GM12878 (cell line): ENCODE measurements around the gene SEC16A. TPM values are rescaled to one million over a fixed set of nuclear protein-coding genes. Genes with fewer than 3 reads are reported as not detected.

ENCODE experiments used
- ATAC-seq: fragments of 200-7000 bp; cut with Tn5 transposase; 3 replicates; pipeline ENCODE4 v1.9.1; 2020; ENCODE audit warnings: mild to moderate bottlenecking, moderate library complexity
- BruUV-seq: library from RNA; stranded (reverse); fragments of 400-500 nt; replicated peaks from 2 replicates; lab custom pipeline; 2021; lab: Mats Ljungman, UMichigan
- CTCF ChIA-PET: fragments of 300-600 bp; sonication (Branson Sonifier 250); formaldehyde crosslinking; extraction: SDS; loops from one replicate; lab custom pipeline; 2021; ENCODE audit warnings: inconsistent platforms; lab: Yijun Ruan, JAX
- POLR2A ChIA-PET: fragments of 350-600 bp; formaldehyde crosslinking; extraction: SDS; loops from one replicate; lab custom pipeline; 2021; ENCODE audit warnings: inconsistent platforms; lab: Charles Lee
- RAD21 ChIA-PET: fragments of 300-600 bp; sonication (Branson Sonifier 250); formaldehyde crosslinking; loops from one replicate; lab custom pipeline; 2023; ENCODE audit warnings: antibody characterized with exemption; ENCODE audit not compliant: unreplicated experiment; lab: Charles Lee
- SMC1A ChIA-PET: fragments of 300-600 bp; sonication (Branson Sonifier 250); formaldehyde crosslinking; loops from one replicate; lab custom pipeline; 2023; ENCODE audit not compliant: unreplicated experiment, uncharacterized antibody; lab: Charles Lee
- DNase-seq: peaks from one replicate; pipeline ENCODE4 v3.0.0-alpha.2; 2011; ENCODE audit warnings: low read depth, low spot score
- FAIRE-seq: peaks from 3 replicates; lab custom pipeline; 2011; peaks lifted over from hg19 to GRCh38; lab: Jason Lieb, UNC
- H2AFZ ChIP-seq: 2 replicates; pipeline ENCODE4 v1.6.0; 2011; ENCODE audit warnings: low read depth, low read length, control low read depth; ENCODE audit not compliant: control insufficient read depth
- H3K27ac ChIP-seq: 2 replicates; pipeline ENCODE4 v1.5.1; 2011; ENCODE audit warnings: control low read depth; ENCODE audit not compliant: control insufficient read depth, insufficient read depth
- H3K27me3 ChIP-seq, 2 experiments: replicated peaks in 1 of 2; 2 replicates each; pipeline versions ENCODE4 v1.6.0 to v1.6.1; 2011; ENCODE audit warnings: low read length in 1 of 2; ENCODE audit not compliant: control insufficient read depth in 2 of 2, insufficient read depth in 2 of 2
- H3K36me3 ChIP-seq, 2 experiments: 2 replicates each; pipeline ENCODE4 v1.5.1; 2011; ENCODE audit warnings: low read length in 1 of 2; ENCODE audit not compliant: control insufficient read depth in 2 of 2, insufficient read depth in 2 of 2
- H3K4me1 ChIP-seq: 2 replicates; pipeline ENCODE4 v1.6.1; 2011; ENCODE audit warnings: mild to moderate bottlenecking, low read length, moderate library complexity, mixed read lengths; ENCODE audit not compliant: control insufficient read depth, insufficient read depth
- H3K4me2 ChIP-seq: 2 replicates; pipeline ENCODE4 v1.6.0; 2011; ENCODE audit warnings: control low read depth; ENCODE audit not compliant: control insufficient read depth, insufficient read depth
- H3K4me3 ChIP-seq: fragments of 200-600 bp; sonication (generic); 2 replicates; pipeline ENCODE4 v1.5.1; 2016
- H3K79me2 ChIP-seq: 2 replicates; pipeline ENCODE4 v1.6.0; 2011; ENCODE audit warnings: low read length; ENCODE audit not compliant: control insufficient read depth, insufficient read depth
- H3K9ac ChIP-seq: 2 replicates; pipeline ENCODE4 v1.8.0; 2011; ENCODE audit warnings: low read length, control low read depth, mixed read lengths; ENCODE audit not compliant: control insufficient read depth, insufficient read depth
- H3K9me3 ChIP-seq: replicated peaks from 3 replicates; pipeline ENCODE4 v1.5.1; 2011; ENCODE audit warnings: mild to moderate bottlenecking, low read length; ENCODE audit not compliant: control insufficient read depth, insufficient read depth
- H4K20me1 ChIP-seq: 2 replicates; pipeline ENCODE4 v1.6.0; 2011; ENCODE audit not compliant: control insufficient read depth, insufficient read depth
- BCL3 ChIP-seq: IDR thresholded peaks from 2 replicates; pipeline ENCODE4 v1.6.1; 2011; ENCODE audit warnings: borderline replicate concordance, low read depth, mild to moderate bottlenecking, moderate library complexity, low read length; ENCODE audit not compliant: insufficient read depth, poor library complexity, severe bottlenecking
- CHD2 ChIP-seq: IDR thresholded peaks from 2 replicates; pipeline ENCODE4 v1.6.1; 2011; ENCODE audit warnings: low read depth, low read length, improper control_type of control experiment, borderline replicate concordance
- EGR1 ChIP-seq, 2 experiments: IDR thresholded peaks; 1 replicate in 1 of 2; 2 replicates in 1 of 2; pipeline ENCODE4 v1.6.1; 2011 to 2012; ENCODE audit warnings: low read depth in 2 of 2, low read length in 2 of 2, borderline replicate concordance in 1 of 2, mild to moderate bottlenecking in 1 of 2, moderate library complexity in 1 of 2
- MYC ChIP-seq: IDR thresholded peaks from 2 replicates; pipeline ENCODE4 v1.6.1; 2011; ENCODE audit warnings: mild to moderate bottlenecking, low read length, moderate library complexity, inconsistent platforms; ENCODE audit not compliant: insufficient read depth, insufficient replicate concordance, insufficient read length, severe bottlenecking
- WGBS: methylation state at CpG from one replicate; pipeline ENCODE4 v1.1.6; 2016; ENCODE audit warnings: low lambda C conversion rate; ENCODE audit not compliant: insufficient replicate concordance, insufficient coverage; ENCODE audit errors: missing lambda C conversion rate; 5-methylcytosine and 5-hydroxymethylcytosine counted together
- in situ Hi-C: fragments of 300-500 bp; cut with MboI; formaldehyde crosslinking; loops from 9 replicates; pipeline ENCODE4 v1.14.3; 2018; ENCODE audit warnings: mixed read lengths
- intact Hi-C: fragments of 100-400 bp; cut with micrococcal nuclease; formaldehyde crosslinking; loops from one replicate; pipeline ENCODE4 v1.14.2; 2022; ENCODE audit not compliant: unreplicated experiment
- polyA plus RNA-seq, 11 experiments: library from polyadenylated mRNA; depleted of rRNA in 4 of 11; unstranded in 6 of 11; stranded (reverse) in 5 of 11; fragments of >200 nt; fragmentation: Nextera tagmentation in 4 of 11; fragmentation: Illumina TruSeq in 1 of 11; extraction: Ambion mirVana in 4 of 11; extraction: Trizol in 1 of 11; gene quantifications; 1 replicate in 1 of 11; 2 replicates in 10 of 11; pipeline versions ENCODE4 v1.2.1 to v1.2.3, GENCODE V29; 2011 to 2016; ENCODE audit warnings: inconsistent platforms in 2 of 11, missing spikeins in 2 of 11, low read depth in 1 of 11
- total RNA-seq, 4 experiments: library from RNA; depleted of rRNA in 3 of 4; stranded (reverse); fragments of >200 nt in 3 of 4; fragmentation: Illumina TruSeq in 1 of 4; extraction: Trizol in 1 of 4; gene quantifications; 2 replicates each; pipeline versions ENCODE4 v1.2.1 to v1.2.3, GENCODE V29; 2013 to 2021
- TF ChIP-seq, protein P1 (sequence below): fragments of 150-350 bp; IDR thresholded peaks from 2 replicates; pipeline ENCODE4 v1.6.1; 2016; ENCODE audit warnings: low read depth, low read length

The SEC16A gene
- total and polyA plus RNA-seq, 10 of the 15 experiments (the other 5 are each of a cell fraction or from before 2014, with no cell fraction given): 9.9 to 59.1 (median 21.7) TPM

DNA sequence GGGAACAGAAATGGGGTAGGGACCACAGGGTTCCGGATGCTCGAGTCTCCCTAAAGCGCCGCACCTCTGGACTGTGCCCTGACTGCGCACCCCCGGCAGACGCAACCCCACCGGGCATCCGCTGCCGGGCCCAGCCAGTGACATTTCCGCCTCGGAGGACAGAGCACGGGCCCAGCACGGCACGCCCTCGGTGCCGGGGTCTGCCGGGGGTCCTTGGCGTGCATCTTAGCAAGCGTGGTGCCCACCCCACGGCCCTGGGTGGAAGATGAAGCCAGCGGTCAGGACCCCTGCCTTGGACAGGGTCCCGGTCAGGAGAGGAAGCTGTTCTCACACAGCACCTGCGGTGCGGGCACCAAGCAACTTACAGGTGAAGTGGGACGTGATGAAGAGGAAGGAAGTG, 50.2 kb downstream of the SEC16A start:
- in situ Hi-C loops: no loop called here
- no peak overlapping the region for H3K27ac ChIP-seq

More for the DNA sequence above, 50.2 kb downstream of the SEC16A start:
- Histone ChIP-seq H3K9me3 (no peaks in the 10 kb centered on the region), H4K20me1 (no peaks in the 10 kb centered on the region), H3K4me2 (no peak overlapping the region), H3K36me3 (peaks cover 0 to 13% of the 10 kb centered on the region in 2 experiments; a peak in 3 of 4 replicates), H3K79me2 (peaks cover 20% of the 10 kb centered on the region), H2AFZ (no peak overlapping the region), H3K4me3 (no peak overlapping the region)
- DNase-seq: no peak
- no TSS peak for BruUV-seq
- 94% methylated on average over 26 of the region's 26 CpGs for WGBS
- intact Hi-C loops: no loop called here
- SMC1A ChIA-PET: no interaction called here
- no peak for ATAC-seq
- POLR2A ChIA-PET: no interaction called here
- TF ChIP-seq MYC: no peak
- TF ChIP-seq, protein P1, sequence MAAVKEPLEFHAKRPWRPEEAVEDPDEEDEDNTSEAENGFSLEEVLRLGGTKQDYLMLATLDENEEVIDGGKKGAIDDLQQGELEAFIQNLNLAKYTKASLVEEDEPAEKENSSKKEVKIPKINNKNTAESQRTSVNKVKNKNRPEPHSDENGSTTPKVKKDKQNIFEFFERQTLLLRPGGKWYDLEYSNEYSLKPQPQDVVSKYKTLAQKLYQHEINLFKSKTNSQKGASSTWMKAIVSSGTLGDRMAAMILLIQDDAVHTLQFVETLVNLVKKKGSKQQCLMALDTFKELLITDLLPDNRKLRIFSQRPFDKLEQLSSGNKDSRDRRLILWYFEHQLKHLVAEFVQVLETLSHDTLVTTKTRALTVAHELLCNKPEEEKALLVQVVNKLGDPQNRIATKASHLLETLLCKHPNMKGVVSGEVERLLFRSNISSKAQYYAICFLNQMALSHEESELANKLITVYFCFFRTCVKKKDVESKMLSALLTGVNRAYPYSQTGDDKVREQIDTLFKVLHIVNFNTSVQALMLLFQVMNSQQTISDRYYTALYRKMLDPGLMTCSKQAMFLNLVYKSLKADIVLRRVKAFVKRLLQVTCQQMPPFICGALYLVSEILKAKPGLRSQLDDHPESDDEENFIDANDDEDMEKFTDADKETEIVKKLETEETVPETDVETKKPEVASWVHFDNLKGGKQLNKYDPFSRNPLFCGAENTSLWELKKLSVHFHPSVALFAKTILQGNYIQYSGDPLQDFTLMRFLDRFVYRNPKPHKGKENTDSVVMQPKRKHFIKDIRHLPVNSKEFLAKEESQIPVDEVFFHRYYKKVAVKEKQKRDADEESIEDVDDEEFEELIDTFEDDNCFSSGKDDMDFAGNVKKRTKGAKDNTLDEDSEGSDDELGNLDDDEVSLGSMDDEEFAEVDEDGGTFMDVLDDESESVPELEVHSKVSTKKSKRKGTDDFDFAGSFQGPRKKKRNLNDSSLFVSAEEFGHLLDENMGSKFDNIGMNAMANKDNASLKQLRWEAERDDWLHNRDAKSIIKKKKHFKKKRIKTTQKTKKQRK: no peak
- no peak for TF ChIP-seq EGR1 (IDR thresholded peaks at IDR 0.05; ENCODE audit: borderline replicate concordance in 1 of 2, low read depth in 2 of 2, low read length in 2 of 2)
- TF ChIP-seq CHD2: no peak
- no peak for TF ChIP-seq BCL3
- TF ChIP-seq, all 136 proteins: peak for 0
- Histone ChIP-seq H3K27me3 (no peaks in the 10 kb centered on the region), H3K9ac (no peak overlapping the region), H3K4me1 (peaks cover 3% of the 10 kb centered on the region; the same call in 1 of the 2 replicates)
- CTCF ChIA-PET: no interaction called here
- RAD21 ChIA-PET: no interaction called here
- no peak for FAIRE-seq
